NCI-H69 (cell line): ENCODE measurements around the gene GAS2L1.

ENCODE experiments used
- DNase-seq: peaks from one replicate; lab custom pipeline; 2025; lab: John Stamatoyannopoulos, UW

GAS2L1 gene

DNA sequence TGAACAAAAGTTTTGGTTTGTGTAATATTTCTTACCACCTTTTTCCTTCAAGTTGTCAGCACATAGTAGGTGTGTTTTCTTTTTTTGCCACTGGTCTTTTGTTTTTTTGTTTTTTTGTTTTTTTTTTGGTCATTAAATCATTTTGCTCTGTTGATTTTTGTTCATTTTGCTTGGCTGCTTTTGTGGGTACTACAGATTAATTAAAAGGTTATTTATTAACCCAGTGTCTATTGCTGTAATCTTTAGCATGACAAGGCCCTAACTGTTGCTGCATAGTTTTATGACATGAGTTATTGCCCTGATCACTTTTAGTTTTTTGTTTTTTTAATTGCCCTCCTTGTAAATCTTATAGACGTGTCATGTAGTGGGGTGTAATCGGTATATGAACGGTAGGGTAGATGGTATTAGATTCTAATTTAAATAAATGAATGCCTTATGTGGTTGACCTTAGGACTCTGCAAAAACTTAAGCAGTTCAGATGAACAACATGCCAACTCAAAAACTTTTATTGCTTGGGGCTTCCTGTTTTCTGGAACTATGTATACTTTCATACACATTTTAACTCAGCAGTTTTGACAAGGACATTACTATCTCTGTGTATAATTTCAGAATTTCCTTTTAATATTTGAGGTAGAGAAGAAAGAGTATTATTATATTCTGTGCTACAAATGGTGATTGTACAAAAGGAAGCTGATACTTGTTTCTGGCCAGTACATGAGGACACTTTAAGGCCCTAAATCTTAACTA is 30.5 kb upstream of the GAS2L1 start:
- no peak for DNase-seq

GRCh38 chr22:29277927-29278326 is 28.5 kb upstream of the GAS2L1 start:
- DNase-seq, result peak; percentile 40

- DNase-seq, result no peak
Measured at GRCh38 chr22:29284196-29284595, 22.3 kb upstream of the GAS2L1 start.

DNA sequence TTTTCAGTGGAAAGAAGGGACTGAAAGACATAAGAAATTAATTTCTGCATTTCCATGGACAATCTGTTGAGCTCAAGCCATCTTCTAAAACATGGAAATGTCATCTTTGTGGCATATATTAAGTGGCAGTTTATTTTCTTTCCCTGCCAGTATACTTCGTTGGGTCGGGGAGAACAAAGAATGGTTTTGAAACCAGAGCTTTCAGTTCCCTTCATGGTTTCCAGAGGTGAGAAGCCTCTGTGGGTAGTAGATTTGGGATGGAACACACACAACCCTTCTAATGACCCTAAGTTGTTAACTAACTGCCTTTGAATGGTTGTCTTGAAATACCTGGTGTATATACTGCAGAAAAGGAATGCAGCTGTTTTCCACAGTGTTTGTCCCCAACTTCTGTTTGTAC is 17.6 kb upstream of the GAS2L1 start:
- DNase-seq, result no peak

- DNase-seq, result no peak
Measured at GRCh38 chr22:29290061-29290460, 16.4 kb upstream of the GAS2L1 start.

DNA sequence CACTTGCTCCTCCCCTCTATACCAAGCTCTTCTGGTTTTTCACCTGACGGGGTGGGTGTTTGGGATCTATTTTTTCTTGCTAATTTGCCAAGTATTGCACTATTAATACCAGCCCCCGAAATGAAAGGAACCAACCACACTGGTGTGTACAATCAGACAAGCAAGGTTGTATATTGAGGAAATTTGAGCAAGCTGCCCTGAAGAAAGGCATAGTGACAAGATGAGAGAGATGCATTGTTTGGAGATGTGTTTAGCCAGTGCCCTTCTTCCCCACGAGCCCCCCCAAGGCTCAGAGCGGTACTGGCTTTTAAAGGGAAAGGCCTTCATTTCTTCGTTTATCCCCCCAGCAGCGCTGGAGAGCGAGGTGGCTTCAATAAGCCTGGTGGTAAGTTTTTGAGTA is 15.2 kb upstream of the GAS2L1 start:
- DNase-seq, result no peak

DNA sequence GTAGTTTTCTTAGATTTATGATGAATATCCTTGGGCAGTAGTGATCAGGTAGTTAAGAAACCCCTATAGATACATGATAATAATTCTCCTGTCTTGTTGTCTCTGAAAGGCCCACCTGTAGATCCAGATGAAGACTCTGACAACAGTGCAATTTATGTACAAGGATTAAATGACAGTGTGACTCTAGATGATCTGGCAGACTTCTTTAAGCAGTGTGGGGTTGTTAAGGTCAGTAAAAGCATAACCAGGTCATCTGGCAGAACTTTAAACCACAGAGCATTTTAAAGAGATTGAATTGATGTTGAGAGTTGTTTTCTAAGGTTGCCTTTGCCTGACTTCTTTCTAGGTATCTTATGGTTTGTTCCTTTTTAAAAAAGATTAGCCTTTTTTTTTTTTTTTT is 14.1 kb upstream of the GAS2L1 start:
- DNase-seq, result no peak

DNA sequence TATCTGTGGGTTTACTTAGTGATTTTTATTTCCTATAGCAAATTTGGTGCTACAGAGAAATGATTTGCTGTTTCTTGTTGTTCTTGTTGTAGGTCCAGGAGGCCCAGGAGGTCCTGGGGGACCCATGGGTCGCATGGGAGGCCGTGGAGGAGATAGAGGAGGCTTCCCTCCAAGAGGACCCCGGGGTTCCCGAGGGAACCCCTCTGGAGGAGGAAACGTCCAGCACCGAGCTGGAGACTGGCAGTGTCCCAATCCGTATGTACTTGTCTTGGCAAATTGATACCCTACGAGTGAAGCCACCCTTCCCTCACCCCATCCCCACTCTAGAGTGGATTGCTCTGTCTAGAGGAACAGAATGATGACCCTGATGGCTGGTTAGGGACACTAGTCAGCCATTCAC is 7.8 kb upstream of the GAS2L1 start:
- DNase-seq, result no peak

DNA sequence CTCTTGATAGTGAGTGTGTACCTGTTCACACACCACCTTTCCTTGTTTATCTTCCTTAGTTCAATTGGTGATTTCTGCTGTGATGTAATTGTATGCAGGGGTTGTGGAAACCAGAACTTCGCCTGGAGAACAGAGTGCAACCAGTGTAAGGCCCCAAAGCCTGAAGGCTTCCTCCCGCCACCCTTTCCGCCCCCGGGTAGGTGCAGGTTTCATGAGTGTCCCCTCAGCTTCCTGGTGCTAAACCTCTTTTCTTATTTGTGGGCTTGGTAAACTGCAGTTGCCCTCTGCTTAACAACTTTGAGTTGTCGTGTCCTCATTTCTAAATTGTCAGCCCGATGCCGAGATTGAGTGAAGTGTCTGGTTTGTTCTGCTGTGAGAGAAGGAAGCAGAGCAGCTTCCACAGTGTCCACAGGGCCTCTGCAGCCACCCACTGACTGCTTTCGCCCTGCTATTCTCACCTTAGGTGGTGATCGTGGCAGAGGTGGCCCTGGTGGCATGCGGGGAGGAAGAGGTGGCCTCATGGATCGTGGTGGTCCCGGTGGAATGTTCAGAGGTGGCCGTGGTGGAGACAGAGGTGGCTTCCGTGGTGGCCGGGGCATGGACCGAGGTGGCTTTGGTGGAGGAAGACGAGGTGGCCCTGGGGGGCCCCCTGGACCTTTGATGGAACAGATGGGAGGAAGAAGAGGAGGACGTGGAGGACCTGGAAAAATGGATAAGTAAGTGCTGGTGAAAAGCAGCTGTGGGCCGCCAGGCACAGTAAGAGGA is 7.1 kb upstream of the GAS2L1 start:
- no peak for DNase-seq

GRCh38 chr22:29300467-29300806 is 6.0 kb upstream of the GAS2L1 start:
- DNase-seq, result no peak

- no peak for DNase-seq
Measured at GRCh38 chr22:29300807-29301601, 5.4 kb upstream of the GAS2L1 start.

DNA sequence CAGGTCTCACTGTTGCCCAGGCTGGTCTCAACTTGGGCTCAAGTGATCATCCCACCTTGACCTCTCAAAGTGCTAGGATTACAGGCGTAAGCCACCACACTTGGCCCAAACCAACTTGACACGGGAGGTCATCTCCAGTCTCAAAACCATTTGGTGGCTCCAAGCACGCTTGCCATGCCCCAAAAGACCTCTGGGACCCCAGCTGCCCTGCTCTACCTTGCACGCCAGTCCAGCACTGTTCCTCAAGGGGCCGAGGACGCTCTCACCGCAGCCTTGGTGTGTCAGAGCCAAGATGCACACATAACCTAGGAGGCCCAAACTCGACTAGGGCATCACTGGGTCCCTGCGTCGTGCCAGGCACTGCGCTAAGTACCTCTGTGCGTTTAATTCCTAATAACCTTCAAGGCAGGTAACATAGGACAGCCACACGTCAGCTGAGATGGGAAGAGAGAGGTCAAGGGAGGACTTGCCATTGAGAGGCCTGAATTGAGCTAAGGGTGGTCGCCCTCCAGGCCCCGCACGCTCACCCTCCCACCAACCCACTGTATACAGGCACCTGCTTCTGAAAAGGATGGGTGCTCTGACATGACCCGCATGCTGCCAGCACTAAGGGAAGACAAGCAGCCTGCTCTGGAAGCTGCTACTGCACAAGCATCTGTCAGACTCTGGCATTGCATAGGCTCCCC is 4.6 kb upstream of the GAS2L1 start:
- DNase-seq, result no peak

DNA sequence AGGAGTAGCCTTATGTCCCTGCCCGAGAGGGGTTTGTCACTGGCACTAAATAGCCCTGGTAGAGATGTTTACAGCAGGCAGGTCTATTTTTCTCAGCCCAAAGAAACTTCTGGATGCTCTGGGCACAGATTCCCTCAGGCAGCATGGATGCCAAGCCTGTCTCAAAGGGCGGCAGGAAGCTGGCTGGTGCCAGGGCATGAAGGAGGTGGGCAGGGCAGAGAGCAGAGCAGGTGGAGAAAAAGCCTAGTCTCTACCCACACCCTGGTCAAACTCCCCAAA is 4.1 kb upstream of the GAS2L1 start:
- DNase-seq, result peak; percentile 34

- peak; percentile 38 for DNase-seq
Measured at GRCh38 chr22:29302681-29303465, 3.6 kb upstream of the GAS2L1 start.

DNA sequence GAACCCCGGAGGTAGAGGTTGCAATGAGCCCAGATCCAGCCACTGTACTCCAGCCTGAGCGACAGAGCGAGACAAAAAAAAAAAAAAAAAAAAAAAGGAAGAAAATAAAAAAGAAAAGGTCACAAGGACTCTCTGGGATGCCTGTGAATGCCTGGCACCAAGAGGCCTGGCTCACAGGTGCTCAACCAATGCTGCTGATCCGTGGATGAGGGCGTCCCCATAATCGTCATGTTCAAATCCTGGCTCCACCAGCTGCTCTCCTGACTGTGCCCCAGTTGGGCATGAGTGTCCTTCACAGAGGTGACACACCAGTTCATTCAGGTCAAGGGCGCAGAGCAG is 645 bp upstream of the GAS2L1 start:
- no peak for DNase-seq

- DNase-seq, result peak; percentile 95
Measured at GRCh38 chr22:29306835-29307595, 565 bp downstream of the GAS2L1 start.

DNA sequence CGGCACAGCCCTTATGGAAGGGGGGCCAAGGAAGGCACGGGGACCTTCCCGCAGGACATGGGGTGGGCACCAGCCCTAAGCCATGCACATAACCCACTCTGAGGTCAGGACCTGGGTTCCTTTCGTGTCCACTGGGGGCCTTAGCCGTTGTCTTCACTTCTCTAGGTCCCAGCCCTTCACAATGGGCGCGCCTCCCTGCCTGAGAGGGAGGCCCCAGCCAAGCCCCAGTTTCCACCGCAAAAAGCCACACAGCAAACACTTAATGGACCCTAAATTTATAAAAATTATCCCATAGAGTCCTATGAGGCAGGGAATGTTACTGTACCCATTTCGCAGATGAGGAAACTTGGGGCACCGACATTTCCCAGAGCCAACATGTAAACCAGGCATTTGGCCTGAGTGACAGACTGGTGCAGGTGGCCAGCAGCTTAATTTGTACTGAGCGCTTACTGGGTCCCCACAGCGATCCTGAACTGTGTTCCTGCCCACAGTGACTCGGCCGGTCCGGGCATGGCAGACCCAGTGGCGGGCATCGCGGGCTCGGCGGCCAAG is 1.2 kb downstream of the GAS2L1 start:
- no peak for DNase-seq

DNA sequence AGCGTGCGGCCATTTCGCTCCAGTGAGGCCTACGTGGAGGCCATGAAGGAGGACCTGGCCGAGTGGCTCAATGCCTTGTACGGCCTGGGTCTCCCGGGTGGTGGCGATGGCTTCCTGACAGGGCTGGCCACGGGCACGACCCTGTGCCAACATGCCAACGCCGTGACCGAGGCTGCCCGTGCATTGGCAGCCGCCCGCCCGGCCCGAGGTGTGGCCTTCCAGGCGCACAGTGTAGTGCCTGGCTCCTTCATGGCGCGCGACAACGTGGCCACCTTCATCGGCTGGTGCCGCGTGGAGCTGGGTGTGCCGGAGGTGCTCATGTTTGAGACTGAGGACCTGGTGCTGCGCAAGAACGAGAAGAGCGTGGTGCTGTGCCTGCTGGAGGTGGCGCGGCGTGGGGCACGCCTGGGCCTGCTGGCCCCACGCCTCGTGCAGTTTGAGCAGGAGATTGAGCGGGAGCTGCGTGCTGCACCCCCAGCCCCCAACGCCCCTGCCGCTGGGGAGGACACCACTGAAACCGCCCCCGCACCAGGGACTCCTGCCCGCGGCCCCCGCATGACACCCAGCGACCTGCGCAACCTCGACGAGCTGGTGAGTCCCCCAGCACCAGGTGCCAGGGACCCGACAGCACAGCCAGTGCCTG is 1.8 kb downstream of the GAS2L1 start:
- no peak for DNase-seq

DNA sequence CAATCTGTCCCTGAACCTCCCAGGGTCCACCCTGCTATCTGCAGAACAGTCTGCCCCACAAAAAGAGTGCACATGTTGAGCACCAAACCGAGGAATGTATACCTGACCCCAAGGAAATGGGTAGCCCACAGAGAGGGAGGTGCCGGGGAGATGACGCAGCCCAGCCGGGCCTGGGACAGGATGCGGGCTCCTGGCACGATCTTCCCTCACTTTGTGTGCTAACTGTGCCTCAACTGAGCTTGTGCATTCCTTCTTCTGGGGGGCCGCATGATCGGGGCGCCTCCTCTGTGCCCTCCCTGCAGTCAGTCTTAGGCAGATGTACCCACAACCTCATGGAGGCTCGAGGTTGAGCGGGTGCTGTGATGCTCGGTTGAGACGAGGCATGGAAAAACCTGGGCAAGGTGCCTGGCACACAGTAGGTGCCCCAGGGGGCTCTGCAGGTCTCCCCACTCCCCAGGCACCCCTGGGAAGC is 2.4 kb downstream of the GAS2L1 start:
- no peak for DNase-seq
